Activated CD8-positive, alpha-beta T cell treated with anti-CD3 and anti-CD28 coated beads, Interleukin-2, amount 10 ng/mL, durations not matched to agents 7 days and 5 days (primary cell): Measurements from ENCODE around the gene CDR2. TPM values are rescaled to one million over a fixed set of nuclear protein-coding genes. Genes with fewer than 3 reads are reported as not detected.
"Not testable (repeated sequence)": the region's sequence is repeated elsewhere in the genome, so short reads cannot be mapped to it uniquely, and the experiment has no call there.

ENCODE experiments used
- ATAC-seq: fragments of 150-1000 bp; cut with Tn5 transposase; one replicate; pipeline ENCODE4 v1.10.0; 2021; ENCODE audit warnings: moderate library complexity
- CTCF ChIA-PET: fragments of 350-600 bp; sonication (Branson Sonifier 250); formaldehyde crosslinking; loops from one replicate; lab custom pipeline; 2021; ENCODE audit warnings: antibody characterized with exemption; lab: Charles Lee
- POLR2A ChIA-PET: fragments of 350-600 bp; sonication (Branson Sonifier 250); formaldehyde crosslinking; loops from one replicate; lab custom pipeline; 2021; ENCODE audit warnings: antibody characterized with exemption; lab: Charles Lee
- DNase-seq: peaks from one replicate; pipeline ENCODE4 v3.0.0-alpha.2; 2020
- H3K27ac Mint-ChIP-seq: one replicate; pipeline ENCODE4 v1.8.0; 2021; ENCODE audit warnings: mild to moderate bottlenecking, mixed read lengths
- H3K27me3 Mint-ChIP-seq: one replicate; pipeline ENCODE4 v1.8.0; 2021; ENCODE audit warnings: low read depth, mixed read lengths
- H3K36me3 Mint-ChIP-seq: one replicate; pipeline ENCODE4 v1.8.0; 2021; ENCODE audit warnings: low read depth, mixed read lengths
- H3K4me1 Mint-ChIP-seq: one replicate; pipeline ENCODE4 v1.8.0; 2021; ENCODE audit warnings: low read depth, mixed read lengths
- H3K4me3 Mint-ChIP-seq: one replicate; pipeline ENCODE4 v1.8.0; 2021; ENCODE audit warnings: mild to moderate bottlenecking, mixed read lengths
- H3K9me3 Mint-ChIP-seq: one replicate; pipeline ENCODE4 v1.8.0; 2022; ENCODE audit warnings: mixed read lengths; ENCODE audit not compliant: insufficient read depth
- total RNA-seq, 2 experiments: library from RNA; stranded (reverse); gene quantifications; one replicate each; pipeline ENCODE4 v1.2.3, GENCODE V29; 2021

CDR2 gene
- 10 to 100 TPM; 39.1 to 44.6 TPM for total RNA-seq

DNA sequence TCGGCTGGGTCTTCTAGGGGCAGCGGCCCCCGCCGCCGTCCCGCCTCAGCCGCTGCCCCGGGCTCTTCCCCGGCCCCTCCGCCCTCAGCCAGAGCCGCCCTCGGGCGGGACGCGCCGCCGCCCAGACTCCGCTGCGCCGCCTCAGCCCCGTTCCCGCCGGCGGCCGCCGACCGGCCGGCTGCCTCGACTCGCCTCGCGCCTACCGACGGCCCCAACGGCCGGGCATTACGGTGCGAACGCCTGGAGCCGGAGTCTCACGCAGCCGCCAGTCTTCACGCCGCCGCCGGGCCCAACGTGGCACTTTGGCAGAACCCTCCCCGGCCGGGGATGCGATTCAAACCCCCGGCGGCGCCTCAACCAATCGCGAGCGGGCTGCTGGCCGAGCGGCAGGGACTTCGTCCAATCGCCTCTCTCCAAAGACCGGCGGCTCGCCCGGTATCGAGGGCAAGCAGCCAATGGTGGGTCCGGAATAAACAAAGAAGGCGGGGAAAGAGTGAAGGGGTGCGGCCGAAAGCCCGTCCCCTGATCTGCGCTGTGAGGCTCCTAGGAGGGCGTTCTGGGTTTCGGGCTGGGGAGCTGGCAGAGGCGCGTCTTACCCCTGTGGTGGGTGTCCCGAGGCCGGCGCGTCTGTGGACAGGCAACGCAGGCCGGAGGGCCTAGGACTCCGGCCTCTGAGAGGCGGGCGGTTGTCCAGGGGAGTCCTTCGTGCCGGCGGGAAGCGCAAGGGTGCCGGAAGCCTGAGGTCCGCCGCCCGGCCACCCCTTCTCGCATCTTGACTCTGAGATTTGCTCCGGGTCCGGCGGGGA is at the start of gene CDR2:
Gene CDR2, minus strand, starts transcription at position 309 of the 806 bp plus-strand sequence. CDS start 310 bp downstream, outside the sequence.
- DNase-seq (peak; percentile 99), ATAC-seq (peak; percentile 95)
- Mint-ChIP-seq H3K27ac (peak within 1 kb of the TSS; percentile 91), H3K9me3 (no peaks in the 10 kb centered on the region), H3K4me3 (peak within 1 kb of the TSS; percentile 97), H3K27me3 (no peaks in the 10 kb centered on the region), H3K36me3 (peaks cover 33% of the 10 kb centered on the region), H3K4me1 (peaks cover 51% of the 10 kb centered on the region)
- POLR2A ChIA-PET: interaction anchor here (0.5 to 6.1 kb wide), 9 partner anchors 10 to 303 kb away, joined by 3 to 158 read pairs (median 4); no protein-coding TSS in a partner anchor
- CTCF ChIA-PET: interaction anchor here (0.9 to 1.8 kb wide), 6 partner anchors 17 to 76 kb away, joined by 3 to 7 read pairs (median 4); no protein-coding TSS in a partner anchor

DNA sequence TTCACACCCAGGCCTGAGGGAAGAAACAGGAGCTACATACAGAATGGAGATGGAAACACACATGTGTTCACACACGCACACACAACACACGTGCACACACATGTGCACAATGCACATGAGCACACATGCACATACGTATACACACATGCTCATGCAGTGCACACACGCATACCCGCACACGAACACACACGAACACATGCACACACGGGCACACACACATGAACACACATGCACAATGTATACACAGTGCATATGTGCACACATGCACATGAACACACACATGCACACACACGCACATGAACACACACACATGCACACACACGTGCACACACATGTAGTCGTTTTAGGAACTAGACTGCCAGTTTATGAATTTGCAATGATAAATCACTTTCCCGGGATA is 49.3 kb upstream of the CDR2 start:
- H3K4me1 Mint-ChIP-seq: no peaks in the 10 kb centered on the region
- ChIA-PET CTCF (no interaction called here), POLR2A (no interaction called here)
- DNase-seq (no peak), ATAC-seq (no peak)
- H3K36me3 Mint-ChIP-seq: peaks cover 29% of the 10 kb centered on the region
- no peak overlapping the region for H3K27ac Mint-ChIP-seq
- H3K27me3 Mint-ChIP-seq: no peaks in the 10 kb centered on the region
- H3K4me3 Mint-ChIP-seq: no peak overlapping the region
- no peaks in the 10 kb centered on the region for H3K9me3 Mint-ChIP-seq

DNA sequence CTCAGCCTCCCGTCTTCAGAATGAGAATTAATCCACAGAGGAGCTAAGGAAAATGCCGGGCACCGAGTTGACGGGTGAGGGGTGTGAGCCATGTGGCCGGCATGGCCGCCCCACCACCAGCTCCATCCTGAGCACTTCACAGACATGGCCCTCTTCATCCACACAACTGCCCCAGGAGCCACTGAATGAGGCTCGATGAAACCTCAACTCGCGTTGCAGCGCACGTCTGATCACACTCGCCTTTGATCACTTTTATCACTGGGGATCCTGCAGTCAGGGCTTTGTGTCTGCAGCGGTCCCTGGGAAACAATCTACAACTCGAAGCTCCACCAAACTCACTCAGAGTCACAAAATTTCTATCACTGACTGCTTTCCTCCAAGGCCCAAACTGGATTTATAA is 46.7 kb upstream of the CDR2 start:
- no peak for DNase-seq
- no peak for ATAC-seq
- H3K36me3 Mint-ChIP-seq: peaks cover 28% of the 10 kb centered on the region
- no peaks in the 10 kb centered on the region for H3K9me3 Mint-ChIP-seq
- H3K27me3 Mint-ChIP-seq: no peaks in the 10 kb centered on the region
- no peak overlapping the region for H3K4me3 Mint-ChIP-seq
- ChIA-PET CTCF (no interaction called here), POLR2A (no interaction called here)
- peak overlapping the region; percentile 18 for H3K27ac Mint-ChIP-seq
- no peaks in the 10 kb centered on the region for H3K4me1 Mint-ChIP-seq

DNA sequence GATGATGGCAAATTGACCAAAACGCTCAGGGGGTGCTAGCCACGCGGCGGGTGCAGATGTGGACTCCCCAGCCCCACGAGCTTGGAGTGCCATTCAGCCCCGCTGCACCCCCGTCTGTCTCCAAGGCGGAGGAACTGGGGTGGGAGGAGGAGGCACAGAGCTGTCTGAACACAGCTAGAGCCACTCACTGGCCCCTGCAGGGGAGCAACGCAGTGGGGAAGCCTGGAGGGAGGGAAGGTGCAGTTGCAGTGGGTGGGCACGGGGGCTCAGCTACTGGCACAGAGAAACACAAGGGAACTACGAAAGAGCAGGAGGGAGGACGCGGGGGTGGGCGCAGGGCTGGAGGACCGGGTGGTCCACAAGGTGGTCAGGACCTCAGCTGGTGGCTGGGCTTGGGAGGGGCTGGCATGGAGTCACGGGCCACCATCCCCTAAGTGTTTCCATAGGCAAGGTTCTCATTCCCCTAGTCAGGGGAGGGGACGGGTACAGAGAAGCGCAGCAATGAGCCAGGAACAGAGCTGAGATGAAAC is 46.3 kb upstream of the CDR2 start:
- ChIA-PET CTCF (no interaction called here), POLR2A (no interaction called here)
- H3K27ac Mint-ChIP-seq: no peak overlapping the region
- H3K9me3 Mint-ChIP-seq: no peaks in the 10 kb centered on the region
- no peak overlapping the region for H3K4me3 Mint-ChIP-seq
- no peaks in the 10 kb centered on the region for H3K4me1 Mint-ChIP-seq
- no peaks in the 10 kb centered on the region for H3K27me3 Mint-ChIP-seq
- ATAC-seq (no peak), DNase-seq (no peak)
- H3K36me3 Mint-ChIP-seq: peaks cover 28% of the 10 kb centered on the region

DNA sequence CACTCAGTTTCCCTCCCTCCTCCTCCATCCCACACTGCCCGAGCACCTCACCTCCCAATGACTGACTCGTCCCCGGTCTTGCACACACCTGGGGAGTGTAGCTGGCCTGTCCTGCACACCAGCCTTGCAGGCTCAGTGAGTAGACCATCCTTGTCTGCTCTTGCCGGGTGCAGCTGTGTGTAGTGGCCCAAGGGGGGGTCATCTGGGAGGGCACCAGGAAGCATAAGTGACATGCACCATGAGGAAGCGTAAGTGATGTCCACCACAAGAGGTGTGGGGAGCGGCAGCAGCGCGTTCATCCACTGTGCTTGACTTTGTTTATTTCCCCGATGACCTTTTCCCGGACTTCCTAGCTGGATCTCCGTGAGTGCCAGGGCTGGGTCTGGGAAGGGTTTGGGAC is 45.5 kb upstream of the CDR2 start:
- Mint-ChIP-seq H3K27ac (no peak overlapping the region), H3K4me3 (no peak overlapping the region), H3K4me1 (no peaks in the 10 kb centered on the region), H3K27me3 (no peaks in the 10 kb centered on the region), H3K9me3 (no peaks in the 10 kb centered on the region), H3K36me3 (peaks cover 26% of the 10 kb centered on the region)
- POLR2A ChIA-PET: no interaction called here
- DNase-seq: no peak
- ATAC-seq: no peak
- CTCF ChIA-PET: no interaction called here

DNA sequence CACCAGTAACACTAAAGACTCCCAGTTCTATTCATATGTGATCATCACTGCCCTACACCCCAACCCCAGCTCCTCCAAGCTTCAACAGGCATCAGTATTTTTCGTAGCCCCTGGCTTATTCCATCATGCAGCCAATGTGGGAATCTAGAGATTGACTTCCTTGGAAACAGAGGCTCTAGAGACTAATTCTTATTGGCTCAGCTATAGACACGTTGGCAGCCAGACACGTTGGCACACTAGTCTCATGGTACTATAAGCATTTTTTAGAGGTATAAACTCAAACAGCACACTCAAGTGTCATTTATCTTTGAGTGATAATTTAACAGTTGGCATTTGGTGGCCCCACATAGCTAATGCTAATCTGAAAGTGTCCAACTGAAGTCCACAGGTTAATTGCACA is 44.4 kb upstream of the CDR2 start:
- Mint-ChIP-seq H3K36me3 (peaks cover 21% of the 10 kb centered on the region), H3K9me3 (no peaks in the 10 kb centered on the region), H3K27me3 (no peaks in the 10 kb centered on the region), H3K27ac (no peak overlapping the region), H3K4me1 (no peaks in the 10 kb centered on the region), H3K4me3 (no peak overlapping the region)
- POLR2A ChIA-PET: no interaction called here
- CTCF ChIA-PET: no interaction called here
- ATAC-seq (no peak), DNase-seq (no peak)

DNA sequence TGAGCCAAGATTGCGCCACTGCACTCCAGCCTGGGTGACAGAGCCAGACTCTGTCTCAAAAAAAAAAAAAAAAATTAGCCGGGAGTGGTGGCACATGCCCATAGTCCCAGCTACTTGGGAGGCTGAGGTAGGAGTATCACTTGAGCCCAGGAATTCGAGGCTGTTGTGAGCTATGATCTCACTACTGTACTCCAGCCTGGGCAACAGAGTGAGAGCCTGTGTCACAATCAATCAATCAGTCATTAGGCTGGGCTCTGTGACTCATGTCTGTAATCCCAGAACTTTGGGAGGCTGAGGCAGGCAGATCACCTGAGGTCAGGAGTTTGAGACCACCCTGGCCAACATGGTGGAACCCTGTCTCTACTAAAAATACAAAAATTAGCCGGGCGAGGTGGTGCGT is 43.4 kb upstream of the CDR2 start:
- POLR2A ChIA-PET, H3K27ac Mint-ChIP-seq, H3K27me3 Mint-ChIP-seq, H3K9me3 Mint-ChIP-seq, H3K4me1 Mint-ChIP-seq, ATAC-seq, H3K4me3 Mint-ChIP-seq, DNase-seq: not testable (repeated sequence)
- peaks cover 18% of the 10 kb centered on the region for H3K36me3 Mint-ChIP-seq
- CTCF ChIA-PET: interaction anchor here (0.6 kb wide), 1 partner anchor 41 kb away, joined by 3 read pairs; no protein-coding TSS in a partner anchor

DNA sequence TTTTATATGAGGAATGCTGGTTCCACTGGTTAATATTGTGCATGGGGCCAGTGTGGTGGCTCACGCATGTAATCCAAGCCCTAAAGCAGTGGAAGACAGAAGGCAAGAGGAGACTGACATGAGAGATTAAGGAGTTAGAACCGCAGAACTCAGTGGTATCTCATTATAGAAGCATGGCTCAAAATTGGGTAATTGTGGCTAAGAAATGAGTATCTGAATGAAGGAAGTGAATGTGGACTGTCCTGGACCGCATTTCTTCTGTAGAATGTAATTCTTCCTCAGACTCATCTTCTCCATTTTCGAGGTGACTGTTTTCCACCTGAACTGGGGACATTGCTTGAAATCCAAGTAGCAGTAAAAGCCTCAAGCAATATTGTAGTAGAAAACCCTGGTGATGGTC is 42.6 kb upstream of the CDR2 start:
- no peaks in the 10 kb centered on the region for H3K27me3 Mint-ChIP-seq
- H3K9me3 Mint-ChIP-seq: no peaks in the 10 kb centered on the region
- H3K36me3 Mint-ChIP-seq: peaks cover 18% of the 10 kb centered on the region
- no peak for ATAC-seq
- ChIA-PET CTCF (interaction anchor here (0.6 kb wide), 1 partner anchor 40 kb away, joined by 3 read pairs; no protein-coding TSS in a partner anchor), POLR2A (no interaction called here)
- no peak overlapping the region for H3K4me3 Mint-ChIP-seq
- no peak overlapping the region for H3K27ac Mint-ChIP-seq
- no peaks in the 10 kb centered on the region for H3K4me1 Mint-ChIP-seq
- DNase-seq: no peak

DNA sequence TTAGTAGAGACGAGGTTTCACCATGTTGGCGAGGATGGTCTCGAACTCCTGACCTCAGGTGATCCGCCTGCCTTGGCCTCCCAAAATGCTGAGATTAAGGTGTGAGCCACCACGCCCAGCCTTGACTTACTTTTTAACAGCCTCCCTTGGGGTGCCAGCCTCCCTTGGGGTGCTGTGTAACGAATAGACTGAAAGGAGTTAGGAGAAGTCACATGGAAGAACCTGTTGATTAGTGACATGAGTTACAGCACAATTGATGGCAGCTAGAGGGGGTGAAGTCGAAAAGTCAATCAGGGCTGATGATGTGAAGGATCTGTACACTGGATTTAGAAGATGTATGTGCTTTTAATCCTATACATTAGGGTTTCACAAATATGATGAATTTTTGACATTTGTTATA is 39.4 kb upstream of the CDR2 start:
- Mint-ChIP-seq H3K27me3 (no peaks in the 10 kb centered on the region), H3K4me1 (no peaks in the 10 kb centered on the region), H3K27ac (no peak overlapping the region), H3K36me3 (peaks cover 10% of the 10 kb centered on the region), H3K9me3 (no peaks in the 10 kb centered on the region), H3K4me3 (no peak overlapping the region)
- POLR2A ChIA-PET: no interaction called here
- CTCF ChIA-PET: no interaction called here
- no peak for DNase-seq
- no peak for ATAC-seq

DNA sequence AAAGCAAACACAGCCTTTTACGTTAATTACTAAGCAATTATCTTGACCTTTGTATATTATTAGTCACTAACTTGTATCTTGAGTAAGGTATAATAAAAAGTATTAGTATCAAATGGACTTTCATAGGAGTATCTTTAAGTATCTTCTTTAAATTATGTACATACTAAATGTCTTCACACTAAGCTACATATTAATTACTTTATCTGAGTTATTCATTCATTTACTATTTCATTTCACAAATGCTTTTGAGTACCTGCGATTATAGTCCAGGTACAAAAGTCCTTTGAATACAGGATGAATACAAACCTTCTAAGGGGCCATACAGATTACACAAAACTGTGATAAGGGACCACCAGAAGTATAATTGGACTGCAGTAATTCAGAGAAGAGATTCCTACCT is 33.1 kb upstream of the CDR2 start:
- no peak overlapping the region for H3K27ac Mint-ChIP-seq
- H3K9me3 Mint-ChIP-seq: no peaks in the 10 kb centered on the region
- no peaks in the 10 kb centered on the region for H3K4me1 Mint-ChIP-seq
- no peak overlapping the region for H3K4me3 Mint-ChIP-seq
- H3K36me3 Mint-ChIP-seq: peaks cover 4% of the 10 kb centered on the region
- ATAC-seq (no peak), DNase-seq (no peak)
- H3K27me3 Mint-ChIP-seq: no peaks in the 10 kb centered on the region
- ChIA-PET POLR2A (no interaction called here), CTCF (interaction anchor here (1.1 kb wide), 2 partner anchors 27 to 89 kb away, joined by 4 to 5 read pairs; no protein-coding TSS in a partner anchor)

DNA sequence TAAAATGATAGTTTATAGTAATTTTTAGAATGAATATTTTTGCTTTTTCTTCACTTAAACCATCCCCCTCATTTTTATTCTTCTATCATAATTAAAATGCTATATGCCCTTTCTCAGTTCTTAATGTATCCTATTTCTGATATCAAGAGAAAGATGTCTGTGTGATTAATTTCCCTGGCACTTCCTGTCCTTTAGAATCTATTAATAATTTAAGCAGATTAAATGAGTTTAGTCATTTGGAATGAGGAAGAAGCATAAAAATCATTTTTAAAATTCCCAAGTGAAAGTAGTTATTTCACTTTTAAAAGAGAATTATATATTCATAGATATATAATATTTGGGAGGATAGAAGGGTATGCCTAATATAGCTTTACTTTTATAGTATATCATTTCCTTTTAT is 27.8 kb upstream of the CDR2 start:
- H3K27me3 Mint-ChIP-seq: no peaks in the 10 kb centered on the region
- ATAC-seq: no peak
- DNase-seq: no peak
- H3K9me3 Mint-ChIP-seq: no peaks in the 10 kb centered on the region
- POLR2A ChIA-PET: no interaction called here
- H3K27ac Mint-ChIP-seq: no peak overlapping the region
- H3K4me1 Mint-ChIP-seq: no peaks in the 10 kb centered on the region
- peaks cover 2% of the 10 kb centered on the region for H3K36me3 Mint-ChIP-seq
- CTCF ChIA-PET: interaction anchor here (1.7 kb wide), 1 partner anchor 81 kb away, joined by 4 read pairs; no protein-coding TSS in a partner anchor
- H3K4me3 Mint-ChIP-seq: no peak overlapping the region

DNA sequence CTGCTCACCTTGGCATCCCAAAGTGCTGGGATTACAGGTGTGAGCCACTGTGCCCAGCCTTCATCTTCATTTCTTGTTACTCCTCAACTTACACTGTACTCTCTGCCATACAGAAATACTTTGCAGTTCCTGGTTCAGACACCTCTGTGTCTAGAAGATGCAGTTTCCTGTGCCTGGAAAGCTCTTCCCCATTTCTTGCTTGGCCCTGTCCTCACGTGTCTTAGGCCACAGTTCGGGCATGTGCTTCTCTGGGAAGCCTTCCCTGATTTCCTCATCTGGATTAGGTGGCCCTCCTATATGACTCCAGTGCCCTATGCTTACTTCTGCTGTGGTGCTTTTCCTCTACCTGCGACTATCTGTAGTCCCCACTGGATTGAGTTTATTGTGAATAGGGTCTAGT is 26.5 kb upstream of the CDR2 start:
- CTCF ChIA-PET: no interaction called here
- H3K27me3 Mint-ChIP-seq: no peaks in the 10 kb centered on the region

More for the DNA sequence above, 26.5 kb upstream of the CDR2 start:
- Mint-ChIP-seq H3K4me3 (no peak overlapping the region), H3K36me3 (peaks cover under 1% of the 10 kb centered on the region), H3K9me3 (no peaks in the 10 kb centered on the region), H3K4me1 (no peaks in the 10 kb centered on the region), H3K27ac (no peak overlapping the region)
- POLR2A ChIA-PET: no interaction called here
- ATAC-seq: no peak
- no peak for DNase-seq
